GM20431 (cell line): ENCODE data around the gene PDCD11.

Experiments used
- in situ Hi-C: fragments of 300-500 bp; cut with MseI, MboI; formaldehyde crosslinking; loops from one replicate; pipeline ENCODE4 v1.15.0; 2020; ENCODE audit warnings: low sequenced_read_pairs; ENCODE audit not compliant: unreplicated experiment

PDCD11 gene

GRCh38 chr10:103493362-103493915, 97.0 kb downstream of the PDCD11 start, which contains the start of gene NEURL1:
TSS of gene NEURL1 (plus strand) at chr10:103493705. CDS start at chr10:103494388, 683 bp downstream.
- in situ Hi-C loops: loop anchor here (25.0 kb wide), 1 partner anchor 656 kb away; the partner anchor contains the start of gene CYP17A1

- in situ Hi-C loops: loop anchor here (25.0 kb wide), 1 partner anchor 657 kb away; the partner anchor contains the start of gene CYP17A1
Measured at GRCh38 chr10:103493916-103494877, 97.8 kb downstream of the PDCD11 start.

GRCh38 chr10:103495321-103495720, 98.9 kb downstream of the PDCD11 start:
- in situ Hi-C loops: loop anchor here (25.0 kb wide), 1 partner anchor 658 kb away; the partner anchor contains the start of gene CYP17A1
